ENCODE results near the gene CCDC150.

- TF ChIP-seq POLR2A (IDR thresholded peaks at IDR 0.05) (no peak), CTCF (IDR thresholded peaks at IDR 0.05) (no peak)
Measured at GRCh38 chr2:196594158-196594557, 45.4 kb upstream of the CCDC150 start.

Measured in adrenal gland (tissue), 5 donors.